OCI-LY1 (cell line): ENCODE measurements around the gene GAK.

Source experiments
- H2AFZ ChIP-seq: fragments of 200-600 bp; sonication (generic), shearing (Covaris generic); 2 replicates; pipeline ENCODE4 v1.6.0; 2014; ENCODE audit warnings: antibody characterized with exemption, mild to moderate bottlenecking, low read length
- H3F3A ChIP-seq: fragments of 200-600 bp; sonication (generic), shearing (Covaris generic); 2 replicates; pipeline ENCODE4 v1.6.0; 2014; ENCODE audit warnings: mild to moderate bottlenecking, antibody characterized with exemption, low read length, moderate library complexity; ENCODE audit not compliant: insufficient read depth
- H3K27ac ChIP-seq: fragments of 200-600 bp; sonication (generic); 2 replicates; pipeline ENCODE4 v1.5.1; 2014; ENCODE audit warnings: low read length, mixed run types, mild to moderate bottlenecking, low read depth; ENCODE audit not compliant: poor library complexity, severe bottlenecking
- H3K27me3 ChIP-seq: fragments of 200-600 bp; sonication (generic); 2 replicates; pipeline ENCODE4 v1.6.0; 2014; ENCODE audit warnings: antibody characterized with exemption, mild to moderate bottlenecking, low read length, moderate library complexity; ENCODE audit not compliant: insufficient read depth
- H3K36me3 ChIP-seq: fragments of 200-600 bp; sonication (generic); 2 replicates; pipeline ENCODE4 v1.6.1; 2014; ENCODE audit warnings: mild to moderate bottlenecking, antibody characterized with exemption, low read length, moderate library complexity, mixed read lengths; ENCODE audit not compliant: insufficient read depth
- H3K4me1 ChIP-seq: fragments of 200-600 bp; sonication (generic); 2 replicates; pipeline ENCODE4 v1.5.1; 2014; ENCODE audit warnings: mild to moderate bottlenecking, low read length, moderate library complexity; ENCODE audit not compliant: insufficient read depth, severe bottlenecking
- H3K4me2 ChIP-seq: fragments of 200-600 bp; sonication (generic), shearing (Covaris generic); 2 replicates; pipeline ENCODE4 v1.6.1; 2014; ENCODE audit warnings: low read length
- H3K4me3 ChIP-seq: fragments of 200-600 bp; sonication (generic); 2 replicates; pipeline ENCODE4 v1.5.1; 2014; ENCODE audit warnings: low read length, low read depth, mild to moderate bottlenecking, mixed read lengths; ENCODE audit not compliant: poor library complexity, severe bottlenecking
- H3K79me2 ChIP-seq: fragments of 200-600 bp; shearing (Covaris generic); 2 replicates; pipeline ENCODE4 v1.6.1; 2016; ENCODE audit warnings: mixed run types, low read length, mixed read lengths; ENCODE audit not compliant: insufficient read depth
- H3K9ac ChIP-seq: fragments of 200-600 bp; sonication (generic), shearing (Covaris generic); 2 replicates; pipeline ENCODE4 v1.6.1; 2014; ENCODE audit warnings: mild to moderate bottlenecking, low read length, mixed read lengths
- H3K9me2 ChIP-seq: fragments of 200-600 bp; sonication (generic), shearing (Covaris generic); 2 replicates; pipeline ENCODE4 v1.6.1; 2014; ENCODE audit warnings: low read depth, mild to moderate bottlenecking, low read length, mixed read lengths
- H3K9me3 ChIP-seq: fragments of 200-600 bp; shearing (Covaris generic); 2 replicates; pipeline ENCODE4 v1.6.1; 2014; ENCODE audit warnings: low read length, mixed read lengths
- H4K20me1 ChIP-seq: fragments of 200-600 bp; sonication (generic), shearing (Covaris generic); 2 replicates; pipeline ENCODE4 v1.6.0; 2016; ENCODE audit warnings: mild to moderate bottlenecking, low read length; ENCODE audit not compliant: insufficient read depth
- EZH2 ChIP-seq: fragments of 200-600 bp; sonication (generic), shearing (Covaris generic); IDR thresholded peaks from 2 replicates; pipeline ENCODE4 v1.8.0; 2017; ENCODE audit warnings: borderline replicate concordance, mixed run types, mild to moderate bottlenecking, antibody characterized with exemption, low read length, moderate library complexity, mixed read lengths
- TF ChIP-seq, protein P1 (sequence below): fragments of 200-600 bp; sonication (generic), shearing (Covaris generic); IDR thresholded peaks from 2 replicates; pipeline ENCODE4 v1.5.1; 2017; ENCODE audit warnings: mild to moderate bottlenecking, antibody characterized with exemption, low read length, moderate library complexity, mixed read lengths

GAK gene

DNA sequence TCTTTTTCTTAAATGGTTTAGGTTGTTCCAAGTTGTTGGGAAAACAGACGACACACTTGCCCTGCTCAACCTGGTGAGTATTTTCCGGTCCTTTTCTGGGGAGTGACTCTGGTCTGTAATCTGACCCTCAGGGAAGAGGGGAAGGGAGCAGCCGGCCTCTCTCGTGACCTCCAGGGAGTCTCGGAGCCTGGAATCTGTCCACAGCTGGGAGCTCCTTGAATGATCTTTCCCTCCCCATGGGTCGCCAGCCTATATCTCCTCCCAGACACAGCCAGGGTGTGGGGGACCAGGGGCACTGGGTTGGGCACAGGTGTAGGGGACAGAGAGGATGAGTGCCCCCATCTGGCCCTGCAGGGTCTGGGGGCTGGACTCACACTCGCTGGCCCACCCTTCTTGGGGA lies 19.1 kb upstream of the GAK start:
- H3K9ac ChIP-seq, result no peak overlapping the region
- no peaks in the 10 kb centered on the region for H3K9me3 ChIP-seq
- TF ChIP-seq, protein P1, sequence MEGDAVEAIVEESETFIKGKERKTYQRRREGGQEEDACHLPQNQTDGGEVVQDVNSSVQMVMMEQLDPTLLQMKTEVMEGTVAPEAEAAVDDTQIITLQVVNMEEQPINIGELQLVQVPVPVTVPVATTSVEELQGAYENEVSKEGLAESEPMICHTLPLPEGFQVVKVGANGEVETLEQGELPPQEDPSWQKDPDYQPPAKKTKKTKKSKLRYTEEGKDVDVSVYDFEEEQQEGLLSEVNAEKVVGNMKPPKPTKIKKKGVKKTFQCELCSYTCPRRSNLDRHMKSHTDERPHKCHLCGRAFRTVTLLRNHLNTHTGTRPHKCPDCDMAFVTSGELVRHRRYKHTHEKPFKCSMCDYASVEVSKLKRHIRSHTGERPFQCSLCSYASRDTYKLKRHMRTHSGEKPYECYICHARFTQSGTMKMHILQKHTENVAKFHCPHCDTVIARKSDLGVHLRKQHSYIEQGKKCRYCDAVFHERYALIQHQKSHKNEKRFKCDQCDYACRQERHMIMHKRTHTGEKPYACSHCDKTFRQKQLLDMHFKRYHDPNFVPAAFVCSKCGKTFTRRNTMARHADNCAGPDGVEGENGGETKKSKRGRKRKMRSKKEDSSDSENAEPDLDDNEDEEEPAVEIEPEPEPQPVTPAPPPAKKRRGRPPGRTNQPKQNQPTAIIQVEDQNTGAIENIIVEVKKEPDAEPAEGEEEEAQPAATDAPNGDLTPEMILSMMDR, result no peak
- no peaks in the 10 kb centered on the region for H3K27me3 ChIP-seq
- no peaks in the 10 kb centered on the region for H3K79me2 ChIP-seq
- H3K36me3 ChIP-seq, result no peaks in the 10 kb centered on the region; the same call in 1 of the 2 replicates
- H3K4me3 ChIP-seq, result no peak overlapping the region
- no peaks in the 10 kb centered on the region for H4K20me1 ChIP-seq
- H3K4me2 ChIP-seq, result no peak overlapping the region
- H2AFZ ChIP-seq, result no peak overlapping the region
- H3K4me1 ChIP-seq, result no peaks in the 10 kb centered on the region
- no peaks in the 10 kb centered on the region for H3K9me2 ChIP-seq
- no peaks in the 10 kb centered on the region for H3F3A ChIP-seq
- H3K27ac ChIP-seq, result no peak overlapping the region

DNA sequence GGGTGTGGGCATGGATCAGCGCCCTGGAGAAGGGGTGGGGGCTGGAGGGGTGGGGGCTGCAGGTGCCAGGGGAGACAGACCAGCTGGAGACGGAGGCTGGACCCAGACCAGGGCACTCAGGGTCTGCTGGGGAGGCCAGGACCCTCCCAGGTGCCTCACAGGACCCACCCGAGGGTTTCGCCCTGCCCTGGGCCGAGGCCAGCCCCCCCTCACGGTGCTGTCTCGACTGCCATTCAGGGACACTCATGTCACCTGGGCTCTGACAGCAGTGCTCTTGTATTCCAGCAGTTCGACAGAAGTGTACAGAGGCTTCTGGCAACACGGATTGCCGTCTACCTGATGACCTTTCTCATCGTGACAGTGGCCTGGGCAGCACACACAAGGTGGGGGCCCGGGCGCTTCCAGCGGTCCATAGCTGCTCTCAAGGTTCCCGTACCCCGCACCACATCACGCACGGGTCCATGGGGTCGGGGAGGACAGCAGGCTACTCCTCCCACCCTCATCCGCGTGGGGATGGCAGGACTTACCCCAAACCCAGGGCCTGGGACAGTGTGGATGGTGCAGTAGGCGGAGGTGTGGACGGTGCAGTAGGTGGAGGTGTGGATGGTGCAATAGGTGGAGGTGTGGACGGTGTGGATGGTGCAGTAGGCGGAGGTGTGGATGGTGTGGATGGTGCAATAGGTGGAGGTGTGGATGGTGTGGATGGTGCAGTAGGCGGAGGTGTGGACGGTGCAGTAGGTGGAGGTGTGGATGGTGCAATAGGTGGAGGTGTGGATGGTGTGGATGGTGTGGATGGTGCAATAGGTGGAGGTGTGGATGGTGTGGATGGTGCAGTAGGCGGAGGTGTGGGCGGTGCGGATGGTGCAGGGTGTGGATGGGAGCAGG lies 18.3 kb upstream of the GAK start:
- no peaks in the 10 kb centered on the region for H3F3A ChIP-seq
- H3K9ac ChIP-seq, result no peak overlapping the region
- TF ChIP-seq, protein P1, result no peak
- no peak for TF ChIP-seq EZH2
- H3K9me3 ChIP-seq, result no peaks in the 10 kb centered on the region
- no peaks in the 10 kb centered on the region; the same call in 1 of the 2 replicates for H3K36me3 ChIP-seq
- no peaks in the 10 kb centered on the region for H3K27me3 ChIP-seq
- H2AFZ ChIP-seq, result no peak overlapping the region
- no peak overlapping the region for H3K4me2 ChIP-seq
- no peaks in the 10 kb centered on the region for H3K79me2 ChIP-seq
- H3K4me1 ChIP-seq, result no peaks in the 10 kb centered on the region
- no peak overlapping the region for H3K27ac ChIP-seq
- H4K20me1 ChIP-seq, result no peaks in the 10 kb centered on the region
- no peaks in the 10 kb centered on the region for H3K9me2 ChIP-seq
- no peak overlapping the region for H3K4me3 ChIP-seq

DNA sequence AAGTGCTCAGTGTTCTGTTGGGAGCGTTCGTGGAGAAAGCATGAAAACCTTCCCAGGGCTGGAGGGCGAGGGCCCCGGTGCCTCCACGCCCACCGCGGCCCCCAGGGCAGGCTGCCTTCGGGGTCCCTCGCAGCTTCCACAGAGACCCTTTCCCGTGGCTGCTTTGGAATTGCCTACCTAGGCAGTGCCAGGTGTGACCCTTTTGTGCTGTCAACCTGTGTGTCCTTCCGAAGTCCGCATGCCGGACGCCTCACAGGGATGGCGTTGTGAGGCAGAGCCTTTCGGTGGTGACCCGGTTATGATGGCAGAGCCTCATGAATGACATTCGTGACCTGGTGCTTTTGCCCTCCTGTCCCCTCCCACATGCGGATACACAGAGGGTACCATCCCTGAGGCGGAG lies 17.5 kb upstream of the GAK start:
- Histone ChIP-seq H3K9me3 (no peaks in the 10 kb centered on the region), H4K20me1 (no peaks in the 10 kb centered on the region), H2AFZ (no peak overlapping the region), H3K4me2 (no peak overlapping the region), H3K79me2 (no peaks in the 10 kb centered on the region), H3K27ac (no peak overlapping the region), H3K4me1 (no peaks in the 10 kb centered on the region), H3F3A (no peaks in the 10 kb centered on the region), H3K36me3 (no peaks in the 10 kb centered on the region; the same call in 1 of the 2 replicates), H3K27me3 (no peaks in the 10 kb centered on the region), H3K4me3 (no peak overlapping the region), H3K9me2 (no peaks in the 10 kb centered on the region), H3K9ac (no peak overlapping the region)
- TF ChIP-seq, protein P1, result no peak
- no peak for TF ChIP-seq EZH2
